Measurements from ENCODE around the gene RLN1. TPM values are rescaled to one million over a fixed set of nuclear protein-coding genes. Genes with fewer than 3 reads are reported as not detected.
A peak's percentile ranks its signal among the peaks of the same experiment; 100 is the strongest.
"Not testable (repeated sequence)": the region's sequence is repeated elsewhere in the genome, so short reads cannot be mapped to it uniquely, and the experiment has no call there.

Gene RLN1, protein sequence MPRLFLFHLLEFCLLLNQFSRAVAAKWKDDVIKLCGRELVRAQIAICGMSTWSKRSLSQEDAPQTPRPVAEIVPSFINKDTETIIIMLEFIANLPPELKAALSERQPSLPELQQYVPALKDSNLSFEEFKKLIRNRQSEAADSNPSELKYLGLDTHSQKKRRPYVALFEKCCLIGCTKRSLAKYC
- total RNA-seq (2014; rRNA removed; shearing (Covaris generic)) = not detected in 2 replicates
- not detected in 2 replicates for polyA plus RNA-seq (2015; cell fraction: cytosol; rRNA removed)
- not detected in 2 replicates for polyA plus RNA-seq (2015; cell fraction: nucleus; rRNA removed)

DNA sequence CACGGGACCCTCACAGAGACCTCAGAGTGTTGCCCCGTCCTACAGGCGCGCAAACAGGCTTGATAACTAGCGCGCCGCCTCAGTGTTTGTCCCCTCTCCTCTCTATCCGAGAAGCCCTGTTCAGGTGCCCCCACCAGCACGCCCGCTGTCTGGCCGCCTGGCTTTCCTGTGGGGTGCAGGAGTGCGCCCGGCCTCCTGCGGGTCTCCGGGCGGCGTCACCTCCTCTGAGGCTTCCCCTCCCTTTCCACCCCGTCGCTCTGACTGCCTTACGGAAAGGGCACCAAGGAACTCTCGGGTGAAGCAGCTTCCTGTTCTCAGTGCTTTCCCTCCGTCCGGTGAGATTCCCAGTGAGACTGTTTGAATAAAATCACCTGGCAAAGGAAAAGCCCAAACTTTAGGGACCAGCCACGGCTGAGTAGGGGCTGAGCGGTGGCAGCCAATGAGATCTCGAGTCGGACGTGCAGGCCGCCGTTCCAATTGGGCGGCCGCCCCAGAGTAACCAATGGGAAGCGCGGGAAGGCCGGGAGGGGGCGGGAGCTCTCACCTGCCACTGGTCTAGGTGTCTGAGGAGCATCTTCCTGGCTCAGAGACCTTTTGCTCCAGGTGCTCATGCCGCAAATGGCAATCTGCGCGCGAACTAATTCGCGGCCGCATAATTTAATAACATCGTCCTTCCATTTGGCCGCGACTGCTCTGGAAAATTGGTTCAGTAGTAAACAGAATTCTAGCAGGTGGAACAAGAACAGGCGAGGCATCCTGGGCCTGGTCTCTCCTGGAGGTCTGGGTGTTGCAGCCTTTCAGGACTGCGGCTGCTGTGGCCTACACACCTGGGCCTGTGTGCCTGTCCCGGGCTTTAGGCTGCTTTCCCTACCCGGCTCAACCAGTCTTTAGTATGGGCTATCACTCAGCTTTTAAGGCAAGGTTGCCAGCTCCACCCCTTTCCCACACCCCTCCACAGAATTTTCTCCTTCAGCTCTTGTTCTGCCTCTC, at the start of gene RLN1:
TSS of gene RLN1 (minus strand) at position 885 of the 990 bp plus-strand sequence. CDS start at position 755, 130 bp downstream.
- in situ Hi-C loops (cut with HindIII; ENCODE audit: low pct_unique_long_range_greater_than_20kb, low sequenced_read_pairs); DNase-seq (ENCODE audit: low read depth, low spot score): not testable (repeated sequence)

DNA sequence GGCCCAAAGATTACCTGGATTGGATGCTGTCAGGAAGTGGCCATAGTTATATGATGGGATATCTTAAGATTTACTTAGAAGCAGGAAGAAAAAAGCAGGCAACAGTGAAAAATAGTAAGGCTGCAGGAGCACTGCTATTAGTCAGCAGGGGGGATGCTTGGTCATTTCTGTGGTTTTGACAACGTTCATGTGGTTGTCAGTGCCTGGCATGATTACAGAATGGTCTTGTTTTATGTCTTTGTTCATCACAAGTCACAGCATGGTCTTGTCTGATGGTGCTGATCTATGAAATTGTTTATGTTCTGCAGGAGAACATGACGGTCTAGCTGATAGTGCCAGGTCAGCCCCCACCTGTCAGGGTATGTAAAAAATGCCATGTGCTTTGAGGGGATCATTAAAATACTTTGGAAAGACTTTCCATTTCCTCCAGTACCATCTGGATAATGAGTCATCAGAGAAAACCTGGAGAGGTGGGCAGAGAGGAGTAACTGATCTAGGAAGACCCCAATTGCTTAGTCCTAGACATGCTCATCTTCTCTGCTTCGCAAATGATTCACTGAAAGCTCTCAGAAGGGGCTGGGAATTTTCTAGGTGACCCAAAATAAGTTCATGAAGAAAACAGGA, 49.5 kb upstream of the RLN1 start:
- in situ Hi-C loops (cut with HindIII; ENCODE audit: low pct_unique_long_range_greater_than_20kb, low sequenced_read_pairs) = no loop called here
- DNase-seq (ENCODE audit: low read depth, low spot score) = peak; percentile 60

GRCh38 chr9:5388026-5388819, 48.5 kb upstream of the RLN1 start:
- in situ Hi-C loops (cut with HindIII; ENCODE audit: low pct_unique_long_range_greater_than_20kb, low sequenced_read_pairs) = no loop called here
- peak; percentile 6 for DNase-seq (ENCODE audit: low read depth, low spot score)

GRCh38 chr9:5384436-5384835, 44.8 kb upstream of the RLN1 start:
- in situ Hi-C loops (cut with HindIII; ENCODE audit: low pct_unique_long_range_greater_than_20kb, low sequenced_read_pairs) = no loop called here
- no peak for DNase-seq (ENCODE audit: low read depth, low spot score)

DNA sequence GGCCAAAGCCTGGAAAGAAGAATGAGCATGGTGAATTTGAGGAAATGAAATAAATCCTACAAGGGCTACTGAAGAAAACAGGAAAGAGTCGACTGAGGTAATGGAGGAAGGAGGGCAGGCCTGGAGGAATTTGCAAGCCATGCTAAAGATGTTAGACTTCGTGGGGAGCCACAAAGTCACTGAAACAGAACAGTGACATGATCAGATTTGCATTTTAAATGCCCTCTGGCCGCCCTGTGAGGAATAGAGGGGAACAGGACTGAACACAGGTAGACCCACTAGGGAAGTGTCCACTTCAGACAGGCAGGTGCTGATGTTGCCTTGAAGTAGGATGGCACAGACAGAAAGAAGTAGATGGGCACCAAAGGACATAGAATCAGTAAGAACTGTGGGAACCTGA, 42.8 kb upstream of the RLN1 start:
- in situ Hi-C loops (cut with HindIII; ENCODE audit: low pct_unique_long_range_greater_than_20kb, low sequenced_read_pairs) = no loop called here
- DNase-seq (ENCODE audit: low read depth, low spot score) = no peak

GRCh38 chr9:5375790-5376477, 36.3 kb upstream of the RLN1 start:
- no peak for DNase-seq (ENCODE audit: low read depth, low spot score)
- in situ Hi-C loops (cut with HindIII; ENCODE audit: low pct_unique_long_range_greater_than_20kb, low sequenced_read_pairs) = no loop called here

GRCh38 chr9:5375091-5375490, 35.4 kb upstream of the RLN1 start:
- no peak for DNase-seq (ENCODE audit: low read depth, low spot score)
- in situ Hi-C loops (cut with HindIII; ENCODE audit: low pct_unique_long_range_greater_than_20kb, low sequenced_read_pairs) = no loop called here

- no peak for DNase-seq (ENCODE audit: low read depth, low spot score)
- in situ Hi-C loops (cut with HindIII; ENCODE audit: low pct_unique_long_range_greater_than_20kb, low sequenced_read_pairs) = no loop called here
Measured at GRCh38 chr9:5364294-5365024, 24.8 kb upstream of the RLN1 start.

GRCh38 chr9:5361326-5362010, 21.8 kb upstream of the RLN1 start:
- DNase-seq (ENCODE audit: low read depth, low spot score) = no peak
- in situ Hi-C loops (cut with HindIII; ENCODE audit: low pct_unique_long_range_greater_than_20kb, low sequenced_read_pairs) = no loop called here

DNA sequence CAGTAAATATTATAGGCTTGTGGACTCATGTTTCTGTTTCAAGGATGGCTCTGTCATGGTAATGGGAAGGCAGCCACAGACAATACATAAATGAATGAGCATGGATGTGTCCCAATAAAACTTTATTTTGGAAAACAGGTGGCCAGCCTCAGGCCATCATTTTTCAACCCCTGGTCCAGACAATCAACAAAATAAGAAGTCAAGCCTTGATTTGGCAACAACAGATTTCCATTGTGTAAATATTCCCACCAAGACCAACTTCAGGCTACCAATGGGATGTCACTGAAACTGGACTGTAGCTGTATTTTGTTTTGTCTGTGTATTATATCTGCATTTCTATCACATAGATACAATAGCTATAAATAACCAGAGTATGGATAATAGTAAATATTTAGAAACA, 20.7 kb upstream of the RLN1 start:
- no peak for DNase-seq (ENCODE audit: low read depth, low spot score)
- in situ Hi-C loops (cut with HindIII; ENCODE audit: low pct_unique_long_range_greater_than_20kb, low sequenced_read_pairs) = no loop called here

- in situ Hi-C loops (cut with HindIII; ENCODE audit: low pct_unique_long_range_greater_than_20kb, low sequenced_read_pairs) = no loop called here
- no peak for DNase-seq (ENCODE audit: low read depth, low spot score)
Measured at GRCh38 chr9:5357431-5358105, 17.9 kb upstream of the RLN1 start.

DNA sequence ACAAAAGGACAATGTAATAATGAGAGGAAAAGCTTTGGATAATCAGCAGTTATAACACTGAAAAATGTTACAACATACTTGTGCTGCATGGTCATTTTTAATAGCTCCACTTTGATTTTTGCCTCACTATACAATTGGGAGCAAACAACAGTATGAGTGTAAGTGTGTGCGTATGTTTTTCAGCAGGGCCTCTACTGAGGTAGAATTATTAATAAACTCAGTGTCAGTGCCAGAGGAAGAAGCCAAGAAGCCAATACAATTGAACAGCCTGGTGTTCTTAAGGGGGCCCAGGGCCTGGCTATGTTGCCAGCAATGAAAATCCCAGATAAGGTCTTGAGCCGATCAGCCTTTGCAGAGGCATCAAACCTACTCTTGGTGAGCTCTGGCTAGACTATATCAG, 16.1 kb upstream of the RLN1 start:
- in situ Hi-C loops (cut with HindIII; ENCODE audit: low pct_unique_long_range_greater_than_20kb, low sequenced_read_pairs) = no loop called here
- DNase-seq (ENCODE audit: low read depth, low spot score) = no peak

DNA sequence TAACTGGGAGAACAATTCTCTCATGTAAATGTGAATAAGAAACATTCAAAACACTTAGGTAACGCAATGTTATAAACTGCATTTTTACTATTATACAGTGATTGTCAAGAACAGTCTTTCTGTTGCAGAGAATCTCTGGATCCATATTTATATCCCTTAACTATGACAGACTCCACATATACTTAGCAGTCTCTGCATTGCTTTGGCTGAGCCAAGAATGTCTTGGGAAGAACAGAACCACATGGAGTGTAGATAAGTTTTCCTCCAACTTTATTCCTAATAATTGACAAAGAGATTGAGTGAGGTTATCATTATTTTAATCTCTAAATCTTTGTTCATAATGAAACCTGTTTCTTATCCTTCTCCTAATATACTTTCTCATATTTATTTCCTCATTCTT, 15.6 kb upstream of the RLN1 start:
- no peak for DNase-seq (ENCODE audit: low read depth, low spot score)
- in situ Hi-C loops (cut with HindIII; ENCODE audit: low pct_unique_long_range_greater_than_20kb, low sequenced_read_pairs) = no loop called here

DNA sequence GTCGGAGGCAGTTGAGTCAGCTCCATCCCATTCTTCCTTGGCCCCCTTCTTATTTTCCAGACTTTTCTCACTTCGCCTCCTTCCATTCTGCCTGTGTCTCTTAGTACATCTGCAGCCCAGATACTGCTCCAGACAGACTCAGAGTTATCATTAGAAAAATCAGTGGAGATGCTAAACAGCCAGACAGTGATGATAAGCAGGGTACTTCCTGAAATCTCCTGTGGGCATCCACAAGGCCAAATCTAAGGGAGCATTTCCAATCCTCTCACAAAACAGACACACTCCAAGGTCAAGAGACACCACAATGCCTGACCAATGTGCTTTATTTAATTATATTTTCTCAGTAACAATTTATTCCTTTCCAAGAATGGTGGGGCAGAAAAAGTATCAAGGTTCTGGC, 14.5 kb upstream of the RLN1 start:
- in situ Hi-C loops (cut with HindIII; ENCODE audit: low pct_unique_long_range_greater_than_20kb, low sequenced_read_pairs) = no loop called here

DNA sequence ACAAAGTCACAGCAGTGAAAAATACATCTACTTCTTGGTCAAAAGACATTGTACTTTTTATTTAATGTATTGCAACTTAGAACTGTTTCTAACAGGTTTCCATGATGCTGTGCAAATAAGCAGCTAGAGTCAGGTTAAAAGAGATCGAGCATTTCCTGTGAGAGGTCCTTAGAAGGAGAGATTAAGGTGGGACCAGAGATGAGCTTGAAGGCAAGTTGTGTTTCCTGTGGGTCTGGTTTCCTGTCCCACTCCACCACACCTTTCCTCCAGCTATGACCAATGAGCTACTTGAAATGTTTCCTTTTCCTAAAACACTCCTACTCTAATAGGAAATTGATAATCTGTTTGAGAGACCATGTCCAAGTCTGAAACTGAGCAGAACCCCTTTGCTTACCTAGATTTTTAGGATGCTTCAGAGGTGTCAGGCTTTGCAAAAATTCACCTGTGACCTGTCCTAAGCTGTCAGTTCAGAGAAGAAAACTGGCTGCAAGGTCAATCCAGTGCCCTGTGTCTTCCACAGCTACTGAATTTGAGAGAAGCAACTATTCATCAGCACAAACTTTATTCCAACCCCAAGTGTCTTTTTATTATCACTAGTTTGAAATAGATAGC, 13.1 kb upstream of the RLN1 start:
- no peak for DNase-seq (ENCODE audit: low read depth, low spot score)
- in situ Hi-C loops (cut with HindIII; ENCODE audit: low pct_unique_long_range_greater_than_20kb, low sequenced_read_pairs) = no loop called here

More for the DNA sequence above, 14.5 kb upstream of the RLN1 start:
- no peak for DNase-seq (ENCODE audit: low read depth, low spot score)

Measured in SK-MEL-5 (cell line).